ENCODE data around the gene SHC1.
A peak's percentile ranks its signal among the peaks of the same experiment; 100 is the strongest.

SHC1 gene

GRCh38 chr1:154945160-154945961 is 25.2 kb downstream of the SHC1 start:
- no peaks in the 10 kb centered on the region; the same call in 1 of the 2 replicates for H3K4me1 ChIP-seq
- no peaks in the 10 kb centered on the region for H3K9me3 ChIP-seq
- no peak overlapping the region for H3K4me3 ChIP-seq (ENCODE audit: low read depth, low read length)
- DNase-seq = no peak
- H3K27me3 ChIP-seq = no peaks in the 10 kb centered on the region
- H3K36me3 ChIP-seq = no peaks in the 10 kb centered on the region
- TF ChIP-seq, protein P1, sequence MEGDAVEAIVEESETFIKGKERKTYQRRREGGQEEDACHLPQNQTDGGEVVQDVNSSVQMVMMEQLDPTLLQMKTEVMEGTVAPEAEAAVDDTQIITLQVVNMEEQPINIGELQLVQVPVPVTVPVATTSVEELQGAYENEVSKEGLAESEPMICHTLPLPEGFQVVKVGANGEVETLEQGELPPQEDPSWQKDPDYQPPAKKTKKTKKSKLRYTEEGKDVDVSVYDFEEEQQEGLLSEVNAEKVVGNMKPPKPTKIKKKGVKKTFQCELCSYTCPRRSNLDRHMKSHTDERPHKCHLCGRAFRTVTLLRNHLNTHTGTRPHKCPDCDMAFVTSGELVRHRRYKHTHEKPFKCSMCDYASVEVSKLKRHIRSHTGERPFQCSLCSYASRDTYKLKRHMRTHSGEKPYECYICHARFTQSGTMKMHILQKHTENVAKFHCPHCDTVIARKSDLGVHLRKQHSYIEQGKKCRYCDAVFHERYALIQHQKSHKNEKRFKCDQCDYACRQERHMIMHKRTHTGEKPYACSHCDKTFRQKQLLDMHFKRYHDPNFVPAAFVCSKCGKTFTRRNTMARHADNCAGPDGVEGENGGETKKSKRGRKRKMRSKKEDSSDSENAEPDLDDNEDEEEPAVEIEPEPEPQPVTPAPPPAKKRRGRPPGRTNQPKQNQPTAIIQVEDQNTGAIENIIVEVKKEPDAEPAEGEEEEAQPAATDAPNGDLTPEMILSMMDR (IDR thresholded peaks at IDR 0.05; ENCODE audit: low read depth, low read length) = no peak

GRCh38 chr1:154944401-154945159 is 26.0 kb downstream of the SHC1 start:
- Histone ChIP-seq H3K36me3 (no peaks in the 10 kb centered on the region), H3K4me3 (ENCODE audit: low read depth, low read length) (no peak overlapping the region), H3K27me3 (no peaks in the 10 kb centered on the region), H3K9me3 (no peaks in the 10 kb centered on the region), H3K4me1 (no peaks in the 10 kb centered on the region; the same call in 1 of the 2 replicates)
- TF ChIP-seq, protein P1 (IDR thresholded peaks at IDR 0.05; ENCODE audit: low read depth, low read length) = no peak
- DNase-seq = no peak

- H3K4me1 ChIP-seq = no peaks in the 10 kb centered on the region; the same call in 1 of the 2 replicates
- no peaks in the 10 kb centered on the region for H3K27me3 ChIP-seq
- no peaks in the 10 kb centered on the region for H3K36me3 ChIP-seq
- no peak overlapping the region for H3K4me3 ChIP-seq (ENCODE audit: low read depth, low read length)
- TF ChIP-seq, protein P1 (IDR thresholded peaks at IDR 0.05; ENCODE audit: low read depth, low read length) = peak; percentile 95
- H3K9me3 ChIP-seq = no peaks in the 10 kb centered on the region
- DNase-seq = peak; percentile 66
Observed at GRCh38 chr1:154943649-154944400, 26.7 kb downstream of the SHC1 start.

GRCh38 chr1:154941333-154942013 is 29.1 kb downstream of the SHC1 start:
- Histone ChIP-seq H3K4me3 (ENCODE audit: low read depth, low read length) (no peak overlapping the region), H3K9me3 (no peaks in the 10 kb centered on the region), H3K27me3 (no peaks in the 10 kb centered on the region), H3K4me1 (no peaks in the 10 kb centered on the region; the same call in 1 of the 2 replicates), H3K36me3 (no peaks in the 10 kb centered on the region)
- no peak for DNase-seq
- TF ChIP-seq, protein P1 (IDR thresholded peaks at IDR 0.05; ENCODE audit: low read depth, low read length) = no peak

GRCh38 chr1:154940651-154941194 is 29.8 kb downstream of the SHC1 start:
- no peak overlapping the region for H3K4me3 ChIP-seq (ENCODE audit: low read depth, low read length)
- H3K9me3 ChIP-seq = no peaks in the 10 kb centered on the region
- no peaks in the 10 kb centered on the region for H3K27me3 ChIP-seq
- H3K4me1 ChIP-seq = no peaks in the 10 kb centered on the region; the same call in none of the 2 replicates
- DNase-seq = no peak
- H3K36me3 ChIP-seq = no peaks in the 10 kb centered on the region
- TF ChIP-seq, protein P1 (IDR thresholded peaks at IDR 0.05; ENCODE audit: low read depth, low read length) = no peak
